ENCODE data around the gene UBN1.

GRCh38 chr16:4886151-4886550 lies 38.9 kb downstream of the UBN1 start:
- TF ChIP-seq CTCF (IDR thresholded peaks at IDR 0.05) (no peak), POLR2A (IDR thresholded peaks at IDR 0.05) (no peak)

Measured in Peyer's patch (tissue), 4 donors.